ENCODE data around the gene PPP1CC.

PPP1CC gene

GRCh38 chr12:110758922-110759321 lies 16.2 kb upstream of the PPP1CC start:
- no peaks in the 10 kb centered on the region for H3K4me1 ChIP-seq (ENCODE audit: control insufficient read depth in 1 of 2, insufficient read depth in 2 of 2, low read length in 2 of 2)
- no peak overlapping the region for H3K9ac ChIP-seq (ENCODE audit: low read depth in 1 of 2, low read length in 2 of 2)
- no peak overlapping the region for H3K4me3 ChIP-seq (ENCODE audit: low read depth in 1 of 2, low read length in 2 of 2)
- no peaks in the 10 kb centered on the region for H3K36me3 ChIP-seq (ENCODE audit: control insufficient read depth in 1 of 2, insufficient read depth in 2 of 2, low read length in 2 of 2)
- no peaks in the 10 kb centered on the region for H3K9me3 ChIP-seq (ENCODE audit: control insufficient read depth in 1 of 2, low read length in 2 of 2)
- no peak overlapping the region for H3K27ac ChIP-seq (ENCODE audit: low read depth, low read length)
- no peaks in the 10 kb centered on the region for H3K27me3 ChIP-seq (ENCODE audit: control insufficient read depth in 1 of 2, insufficient read depth in 2 of 2, low read length in 2 of 2)

GRCh38 chr12:110756611-110757010 lies 13.9 kb upstream of the PPP1CC start:
- no peaks in the 10 kb centered on the region for H3K9me3 ChIP-seq (ENCODE audit: control insufficient read depth in 1 of 2, low read length in 2 of 2)
- no peak overlapping the region for H3K27ac ChIP-seq (ENCODE audit: low read depth, low read length)
- no peaks in the 10 kb centered on the region for H3K36me3 ChIP-seq (ENCODE audit: control insufficient read depth in 1 of 2, insufficient read depth in 2 of 2, low read length in 2 of 2)

GRCh38 chr12:110754101-110754793 lies 11.6 kb upstream of the PPP1CC start:
- no peaks in the 10 kb centered on the region for H3K9me3 ChIP-seq (ENCODE audit: control insufficient read depth in 1 of 2, low read length in 2 of 2)
- H3K27ac ChIP-seq (ENCODE audit: low read depth, low read length), result no peak overlapping the region
- H3K4me3 ChIP-seq (ENCODE audit: low read depth in 1 of 2, low read length in 2 of 2), result no peak overlapping the region
- H3K36me3 ChIP-seq (ENCODE audit: control insufficient read depth in 1 of 2, insufficient read depth in 2 of 2, low read length in 2 of 2), result no peaks in the 10 kb centered on the region
- H3K4me1 ChIP-seq (ENCODE audit: control insufficient read depth in 1 of 2, insufficient read depth in 2 of 2, low read length in 2 of 2), result peaks cover 0 to 6% of the 10 kb centered on the region in 2 donors
- no peak overlapping the region for H3K9ac ChIP-seq (ENCODE audit: low read depth in 1 of 2, low read length in 2 of 2)
- no peaks in the 10 kb centered on the region for H3K27me3 ChIP-seq (ENCODE audit: control insufficient read depth in 1 of 2, insufficient read depth in 2 of 2, low read length in 2 of 2)

More at GRCh38 chr12:110756611-110757010, 13.9 kb upstream of the PPP1CC start:
- Histone ChIP-seq H3K4me1 (ENCODE audit: control insufficient read depth in 1 of 2, insufficient read depth in 2 of 2, low read length in 2 of 2) (no peaks in the 10 kb centered on the region), H3K27me3 (ENCODE audit: control insufficient read depth in 1 of 2, insufficient read depth in 2 of 2, low read length in 2 of 2) (no peaks in the 10 kb centered on the region), H3K9ac (ENCODE audit: low read depth in 1 of 2, low read length in 2 of 2) (no peak overlapping the region), H3K4me3 (ENCODE audit: low read depth in 1 of 2, low read length in 2 of 2) (no peak overlapping the region)

- H3K27me3 ChIP-seq (ENCODE audit: control insufficient read depth in 1 of 2, insufficient read depth in 2 of 2, low read length in 2 of 2), result no peaks in the 10 kb centered on the region
- no peaks in the 10 kb centered on the region for H3K9me3 ChIP-seq (ENCODE audit: control insufficient read depth in 1 of 2, low read length in 2 of 2)
- no peak overlapping the region for H3K4me3 ChIP-seq (ENCODE audit: low read depth in 1 of 2, low read length in 2 of 2)
- H3K9ac ChIP-seq (ENCODE audit: low read depth in 1 of 2, low read length in 2 of 2), result no peak overlapping the region
- H3K36me3 ChIP-seq (ENCODE audit: control insufficient read depth in 1 of 2, insufficient read depth in 2 of 2, low read length in 2 of 2), result no peaks in the 10 kb centered on the region
- no peak overlapping the region for H3K27ac ChIP-seq (ENCODE audit: low read depth, low read length)
- peaks cover 0 to 8% of the 10 kb centered on the region in 2 donors for H3K4me1 ChIP-seq (ENCODE audit: control insufficient read depth in 1 of 2, insufficient read depth in 2 of 2, low read length in 2 of 2)
Observed at GRCh38 chr12:110750784-110751461, 8.2 kb upstream of the PPP1CC start.

- no peaks in the 10 kb centered on the region for H3K36me3 ChIP-seq (ENCODE audit: control insufficient read depth in 1 of 2, insufficient read depth in 2 of 2, low read length in 2 of 2)
- no peaks in the 10 kb centered on the region for H3K9me3 ChIP-seq (ENCODE audit: control insufficient read depth in 1 of 2, low read length in 2 of 2)
- no peak overlapping the region for H3K4me3 ChIP-seq (ENCODE audit: low read depth in 1 of 2, low read length in 2 of 2)
- H3K27me3 ChIP-seq (ENCODE audit: control insufficient read depth in 1 of 2, insufficient read depth in 2 of 2, low read length in 2 of 2), result no peaks in the 10 kb centered on the region
- H3K4me1 ChIP-seq (ENCODE audit: control insufficient read depth in 1 of 2, insufficient read depth in 2 of 2, low read length in 2 of 2), result peaks cover 19 to 30% of the 10 kb centered on the region in 2 donors
- H3K9ac ChIP-seq (ENCODE audit: low read depth in 1 of 2, low read length in 2 of 2), result no peak overlapping the region
- H3K27ac ChIP-seq (ENCODE audit: low read depth, low read length), result no peak overlapping the region
Observed at GRCh38 chr12:110746550-110746949, 3.9 kb upstream of the PPP1CC start.

- Histone ChIP-seq H3K36me3 (ENCODE audit: control insufficient read depth in 1 of 2, insufficient read depth in 2 of 2, low read length in 2 of 2) (no peaks in the 10 kb centered on the region), H3K27ac (ENCODE audit: low read depth, low read length) (peak overlapping the region; percentile 78), H3K9ac (ENCODE audit: low read depth in 1 of 2, low read length in 2 of 2) (peak overlapping the region; percentile 34 to 43), H3K4me3 (ENCODE audit: low read depth in 1 of 2, low read length in 2 of 2) (no peak overlapping the region), H3K27me3 (ENCODE audit: control insufficient read depth in 1 of 2, insufficient read depth in 2 of 2, low read length in 2 of 2) (no peaks in the 10 kb centered on the region), H3K4me1 (ENCODE audit: control insufficient read depth in 1 of 2, insufficient read depth in 2 of 2, low read length in 2 of 2) (peaks cover 19 to 25% of the 10 kb centered on the region in 2 donors), H3K9me3 (ENCODE audit: control insufficient read depth in 1 of 2, low read length in 2 of 2) (no peaks in the 10 kb centered on the region)
Observed at GRCh38 chr12:110745542-110746284, 3.0 kb upstream of the PPP1CC start.

GRCh38 chr12:110744601-110745264 lies 2.0 kb upstream of the PPP1CC start:
- Histone ChIP-seq H3K36me3 (ENCODE audit: control insufficient read depth in 1 of 2, insufficient read depth in 2 of 2, low read length in 2 of 2) (no peaks in the 10 kb centered on the region), H3K4me1 (ENCODE audit: control insufficient read depth in 1 of 2, insufficient read depth in 2 of 2, low read length in 2 of 2) (peaks cover 22 to 29% of the 10 kb centered on the region in 2 donors), H3K9me3 (ENCODE audit: control insufficient read depth in 1 of 2, low read length in 2 of 2) (no peaks in the 10 kb centered on the region), H3K9ac (ENCODE audit: low read depth in 1 of 2, low read length in 2 of 2) (peak overlapping the region; percentile 34 to 43), H3K27me3 (ENCODE audit: control insufficient read depth in 1 of 2, insufficient read depth in 2 of 2, low read length in 2 of 2) (no peaks in the 10 kb centered on the region), H3K4me3 (ENCODE audit: low read depth in 1 of 2, low read length in 2 of 2) (no peak overlapping the region), H3K27ac (ENCODE audit: low read depth, low read length) (peak overlapping the region; percentile 78)

- Histone ChIP-seq H3K9ac (ENCODE audit: low read depth in 1 of 2, low read length in 2 of 2) (no peak overlapping the region), H3K9me3 (ENCODE audit: control insufficient read depth in 1 of 2, low read length in 2 of 2) (no peaks in the 10 kb centered on the region), H3K36me3 (ENCODE audit: control insufficient read depth in 1 of 2, insufficient read depth in 2 of 2, low read length in 2 of 2) (no peaks in the 10 kb centered on the region), H3K4me3 (ENCODE audit: low read depth in 1 of 2, low read length in 2 of 2) (peak overlapping the region in 1 of 2 donors; percentile 84), H3K4me1 (ENCODE audit: control insufficient read depth in 1 of 2, insufficient read depth in 2 of 2, low read length in 2 of 2) (peaks cover 27 to 35% of the 10 kb centered on the region in 2 donors), H3K27me3 (ENCODE audit: control insufficient read depth in 1 of 2, insufficient read depth in 2 of 2, low read length in 2 of 2) (no peaks in the 10 kb centered on the region), H3K27ac (ENCODE audit: low read depth, low read length) (no peak overlapping the region)
Observed at GRCh38 chr12:110744151-110744571, 1.5 kb upstream of the PPP1CC start.

GRCh38 chr12:110743571-110744093 lies 941 bp upstream of the PPP1CC start:
- Histone ChIP-seq H3K27ac (ENCODE audit: low read depth, low read length) (no peak overlapping the region), H3K27me3 (ENCODE audit: control insufficient read depth in 1 of 2, insufficient read depth in 2 of 2, low read length in 2 of 2) (no peaks in the 10 kb centered on the region), H3K9me3 (ENCODE audit: control insufficient read depth in 1 of 2, low read length in 2 of 2) (no peaks in the 10 kb centered on the region), H3K9ac (ENCODE audit: low read depth in 1 of 2, low read length in 2 of 2) (peak overlapping the region; percentile 61 to 68), H3K36me3 (ENCODE audit: control insufficient read depth in 1 of 2, insufficient read depth in 2 of 2, low read length in 2 of 2) (no peaks in the 10 kb centered on the region), H3K4me1 (ENCODE audit: control insufficient read depth in 1 of 2, insufficient read depth in 2 of 2, low read length in 2 of 2) (peaks cover 33 to 40% of the 10 kb centered on the region in 2 donors), H3K4me3 (ENCODE audit: low read depth in 1 of 2, low read length in 2 of 2) (peak overlapping the region; percentile 84 to 86)
